HEK293 (cell line): Measurements from ENCODE around the gene ARHGAP15.

Experiments used
- CTCF ChIP-seq: fragments of 450-650 bp; formaldehyde crosslinking; IDR thresholded peaks from 2 replicates; pipeline ENCODE4 v1.5.1; 2016; ENCODE audit warnings: missing biosample characterization, missing genetic modification characterization
- ZNF121 ChIP-seq: fragments of 450-650 bp; formaldehyde crosslinking; IDR thresholded peaks from 2 replicates; pipeline ENCODE4 v1.5.1; 2016; ENCODE audit warnings: missing biosample characterization, missing genetic modification characterization
- ZNF146 ChIP-seq: fragments of 450-650 bp; formaldehyde crosslinking; IDR thresholded peaks from 2 replicates; pipeline ENCODE4 v1.5.1; 2016; ENCODE audit warnings: missing biosample characterization, missing genetic modification characterization
- ZNF280D ChIP-seq: fragments of 450-650 bp; formaldehyde crosslinking; IDR thresholded peaks from 2 replicates; pipeline ENCODE4 v1.5.1; 2016; ENCODE audit warnings: missing biosample characterization, missing genetic modification characterization

GRCh38 chr2:143708682-143709081, 579.5 kb downstream of the ARHGAP15 start:
- no peak for TF ChIP-seq ZNF146 (tag by site-specific recombination)
- no peak for TF ChIP-seq CTCF (tag by site-specific recombination)
- TF ChIP-seq ZNF121 (tag by site-specific recombination) = no peak
- no peak for TF ChIP-seq ZNF280D
